Activated CD4-positive, alpha-beta T cell treated with anti-CD3 and anti-CD28 coated beads, Interleukin-2, amount 10 ng/mL, durations not matched to agents 24 days and 14 days (primary cell): ENCODE results near the gene CYP2W1. TPM values are rescaled to one million over a fixed set of nuclear protein-coding genes. Genes with fewer than 3 reads are reported as not detected.
A peak's percentile ranks its signal among the peaks of the same experiment; 100 is the strongest.

Source experiments
- DNase-seq: peaks from one replicate; pipeline ENCODE4 v3.0.0; 2022
- H3K27ac Mint-ChIP-seq: one replicate; pipeline ENCODE4 v1.8.0; 2022; ENCODE audit warnings: mild to moderate bottlenecking, mixed read lengths
- H3K27me3 Mint-ChIP-seq: one replicate; pipeline ENCODE4 v1.8.0; 2022; ENCODE audit warnings: mixed read lengths
- H3K36me3 Mint-ChIP-seq: one replicate; pipeline ENCODE4 v1.8.0; 2022; ENCODE audit warnings: low read depth, mild to moderate bottlenecking, mixed read lengths
- H3K4me1 Mint-ChIP-seq: one replicate; pipeline ENCODE4 v1.8.0; 2021; ENCODE audit warnings: mixed read lengths
- H3K4me3 Mint-ChIP-seq: one replicate; pipeline ENCODE4 v1.8.0; 2022; ENCODE audit warnings: mild to moderate bottlenecking, moderate library complexity, mixed read lengths
- H3K9me3 Mint-ChIP-seq: one replicate; pipeline ENCODE4 v1.8.0; 2021; ENCODE audit warnings: mixed read lengths
- intact Hi-C: fragments of 100-400 bp; cut with micrococcal nuclease; formaldehyde crosslinking; loops from one replicate; pipeline ENCODE4 v1.15.1; 2023
- total RNA-seq: library from RNA; stranded (reverse); gene quantifications from 2 replicates; pipeline ENCODE4 v1.2.3, GENCODE V29; 2022

The CYP2W1 gene
- total RNA-seq, 1 donor from 2014 or later, result not detected

DNA sequence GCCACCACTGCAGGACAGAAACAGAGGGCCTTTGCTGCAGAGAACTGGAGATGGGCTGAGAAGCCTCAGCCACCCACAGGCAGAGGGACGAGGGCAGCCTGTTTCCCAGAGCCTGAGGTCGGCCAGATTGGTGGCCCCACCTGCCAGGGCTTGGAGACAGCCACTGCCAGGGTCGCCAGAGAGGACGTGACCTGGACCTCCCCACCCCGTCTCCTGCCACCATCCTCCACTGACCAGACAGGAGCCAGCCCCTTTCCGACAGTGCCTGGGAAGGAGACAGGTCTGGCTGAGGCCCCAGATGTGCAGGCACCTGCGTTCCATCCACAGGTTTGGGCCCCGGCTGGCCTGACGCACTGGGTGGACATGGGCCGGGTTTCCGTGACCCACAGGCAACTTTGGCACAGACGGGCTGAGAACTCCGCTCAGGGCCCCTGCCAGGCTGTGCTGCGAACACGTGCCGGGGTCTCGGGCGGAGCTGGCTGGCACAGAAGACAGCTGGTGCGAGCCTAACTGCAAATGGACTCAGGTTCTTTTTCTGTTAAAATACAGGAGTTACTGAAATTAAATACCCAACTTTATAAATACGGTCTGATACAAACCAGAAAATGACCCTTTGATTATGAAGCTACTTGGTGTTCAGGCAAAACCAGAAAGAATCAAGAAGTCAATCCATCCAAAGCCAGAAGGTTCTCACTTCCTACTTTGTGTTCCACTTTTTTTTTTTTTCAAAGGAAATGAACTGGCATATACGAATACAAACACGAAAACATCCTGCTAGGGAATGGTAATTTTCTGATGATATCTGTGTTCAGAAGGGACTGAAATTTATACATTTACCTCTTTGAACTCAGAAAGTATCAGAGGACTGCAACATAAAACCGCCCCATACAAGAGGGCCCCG lies 14.5 kb upstream of the CYP2W1 start:
- peaks cover 46% of the 10 kb centered on the region for H3K36me3 Mint-ChIP-seq
- intact Hi-C loops, result no loop called here
- peaks cover 2% of the 10 kb centered on the region for H3K27me3 Mint-ChIP-seq
- H3K9me3 Mint-ChIP-seq, result no peaks in the 10 kb centered on the region
- H3K27ac Mint-ChIP-seq, result no peak overlapping the region
- DNase-seq, result no peak
- H3K4me1 Mint-ChIP-seq, result peaks cover 14% of the 10 kb centered on the region
- no peak overlapping the region for H3K4me3 Mint-ChIP-seq

DNA sequence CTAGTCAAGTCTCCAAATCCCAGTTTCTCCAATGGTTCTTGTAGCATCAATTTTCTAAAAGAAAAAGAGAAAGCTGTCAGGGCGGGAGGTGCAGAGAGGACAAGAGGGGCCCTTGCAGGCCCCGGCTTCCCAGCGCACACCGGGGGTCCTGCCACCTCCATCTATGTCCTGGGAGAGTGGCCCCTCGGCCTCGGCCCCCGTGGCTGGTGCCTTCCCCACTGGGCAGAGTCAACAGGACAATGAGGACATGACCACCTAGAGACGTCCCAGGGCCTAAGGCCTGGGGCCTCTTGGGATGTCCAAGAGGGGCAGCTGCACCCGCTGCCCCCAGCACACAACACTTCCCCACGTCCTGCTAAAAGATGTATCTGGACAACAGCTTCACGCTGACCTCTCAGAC lies 13.6 kb upstream of the CYP2W1 start:
- Mint-ChIP-seq H3K4me3 (no peak overlapping the region), H3K27me3 (no peaks in the 10 kb centered on the region), H3K27ac (no peak overlapping the region), H3K4me1 (peaks cover 15% of the 10 kb centered on the region), H3K36me3 (peaks cover 49% of the 10 kb centered on the region), H3K9me3 (no peaks in the 10 kb centered on the region)
- intact Hi-C loops, result no loop called here
- no peak for DNase-seq

DNA sequence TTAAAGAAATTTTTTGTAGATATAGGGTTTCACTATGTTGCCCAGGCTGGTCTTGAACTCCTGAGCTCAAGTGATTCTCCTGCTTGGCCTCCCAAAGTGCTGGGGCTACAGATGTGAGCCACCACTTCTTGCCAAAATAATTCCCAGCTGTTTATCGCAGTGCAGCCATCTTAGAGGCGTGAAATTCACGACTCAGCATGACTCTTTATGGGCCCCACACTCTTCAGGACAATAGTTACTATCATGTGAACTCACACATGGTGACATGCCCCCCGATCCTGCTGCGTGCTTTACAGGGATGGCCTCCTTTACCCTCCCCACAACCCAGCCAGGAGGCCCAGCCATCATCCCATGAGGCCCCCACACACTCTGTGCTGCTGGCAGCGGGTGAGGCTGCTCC lies 12.2 kb upstream of the CYP2W1 start:
- no peak for DNase-seq
- Mint-ChIP-seq H3K27ac (no peak overlapping the region), H3K4me1 (peaks cover 18% of the 10 kb centered on the region), H3K4me3 (no peak overlapping the region), H3K9me3 (no peaks in the 10 kb centered on the region), H3K36me3 (peaks cover 53% of the 10 kb centered on the region), H3K27me3 (no peaks in the 10 kb centered on the region)
- intact Hi-C loops, result loop anchor here (10.0 kb wide), 1 partner anchor 164 kb away; a partner anchor contains a TSS

DNA sequence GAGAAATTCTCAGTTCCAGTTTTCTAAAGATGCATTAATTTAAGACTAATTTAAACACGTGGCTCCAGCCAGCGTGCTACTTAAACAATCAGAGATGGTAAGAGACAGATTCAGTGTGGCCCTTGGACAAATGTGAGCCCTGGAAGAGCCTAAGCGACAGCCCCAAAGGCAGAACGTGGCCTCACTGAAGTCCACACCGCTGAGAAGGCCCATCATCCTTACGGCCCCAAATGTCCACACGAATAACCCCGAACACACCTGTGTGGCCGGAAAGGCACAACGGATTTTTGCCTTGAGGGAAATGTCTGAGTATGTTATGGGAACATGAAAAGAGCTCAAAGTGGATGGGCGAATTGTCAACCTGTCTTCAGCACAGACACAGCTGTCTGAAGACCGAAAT lies 10.9 kb upstream of the CYP2W1 start:
- H3K9me3 Mint-ChIP-seq, result no peaks in the 10 kb centered on the region

DNA sequence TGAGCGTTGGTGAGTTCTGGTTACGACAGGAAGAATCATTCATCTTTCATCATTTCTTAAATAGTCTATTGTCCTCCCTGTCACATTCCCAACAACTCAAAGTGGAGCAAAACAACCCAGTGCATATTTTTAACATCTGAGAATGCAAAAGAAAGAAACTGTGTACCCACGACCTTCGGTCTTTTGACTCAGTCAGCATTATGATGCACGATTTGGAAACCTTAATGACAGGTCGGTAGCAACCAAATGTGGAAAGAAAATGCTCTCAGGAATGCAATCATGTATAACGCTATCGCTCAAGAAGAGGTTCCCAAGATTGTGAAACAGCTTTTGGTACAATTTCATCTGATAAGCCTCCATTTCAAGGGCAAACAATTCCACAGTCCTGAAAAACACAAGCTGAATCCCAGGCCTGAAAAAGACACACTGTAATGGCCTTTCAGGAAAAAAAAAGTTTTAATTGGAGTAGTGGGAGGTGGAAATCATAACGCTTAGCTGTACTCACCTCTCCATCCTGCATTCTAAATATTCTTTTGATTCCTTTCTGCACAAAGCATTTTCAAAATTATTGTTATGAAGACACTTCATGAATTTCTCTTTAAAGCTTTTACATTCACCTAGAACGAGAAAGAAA lies 10.2 kb upstream of the CYP2W1 start:
- intact Hi-C loops, result loop anchor here (10.0 kb wide), 1 partner anchor 162 kb away; a partner anchor contains a TSS
- Mint-ChIP-seq H3K4me1 (peaks cover 14% of the 10 kb centered on the region), H3K27me3 (no peaks in the 10 kb centered on the region), H3K9me3 (no peaks in the 10 kb centered on the region), H3K27ac (no peak overlapping the region), H3K4me3 (peak overlapping the region; percentile 51), H3K36me3 (peaks cover 44% of the 10 kb centered on the region)
- DNase-seq, result no peak

More for the DNA sequence above, 10.9 kb upstream of the CYP2W1 start:
- Mint-ChIP-seq H3K4me1 (peaks cover 14% of the 10 kb centered on the region), H3K36me3 (peaks cover 51% of the 10 kb centered on the region), H3K27ac (peak overlapping the region; percentile 25), H3K4me3 (no peak overlapping the region), H3K27me3 (no peaks in the 10 kb centered on the region)
- DNase-seq, result no peak
- intact Hi-C loops, result loop anchor here (10.0 kb wide), 1 partner anchor 163 kb away; a partner anchor contains a TSS

DNA sequence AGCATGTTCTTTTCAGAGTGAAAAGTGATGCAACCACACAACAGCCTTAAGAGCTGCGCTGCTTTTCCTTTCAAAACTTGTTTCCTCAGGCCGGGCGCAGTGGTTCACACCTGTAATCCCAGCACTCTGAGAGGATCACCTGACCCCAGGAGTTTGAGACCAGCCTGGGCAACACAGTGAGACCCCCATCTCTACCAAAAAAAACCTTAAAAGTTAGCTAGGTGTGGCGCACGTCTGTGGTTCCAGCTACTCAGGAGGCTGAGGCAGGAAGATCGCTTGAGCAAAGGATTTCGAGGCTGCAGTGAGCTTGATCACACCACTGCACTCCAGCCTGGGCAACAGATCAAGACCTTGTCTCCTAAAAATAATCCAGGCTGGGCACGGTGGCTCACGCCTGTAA lies 9.7 kb upstream of the CYP2W1 start:
- intact Hi-C loops, result loop anchor here (10.0 kb wide), 1 partner anchor 161 kb away; a partner anchor contains a TSS
- peaks cover 39% of the 10 kb centered on the region for H3K36me3 Mint-ChIP-seq
- no peak for DNase-seq
- peaks cover 13% of the 10 kb centered on the region for H3K4me1 Mint-ChIP-seq
- peak overlapping the region; percentile 48 for H3K27ac Mint-ChIP-seq
- no peaks in the 10 kb centered on the region for H3K9me3 Mint-ChIP-seq
- no peaks in the 10 kb centered on the region for H3K27me3 Mint-ChIP-seq
- peak overlapping the region; percentile 51 for H3K4me3 Mint-ChIP-seq

DNA sequence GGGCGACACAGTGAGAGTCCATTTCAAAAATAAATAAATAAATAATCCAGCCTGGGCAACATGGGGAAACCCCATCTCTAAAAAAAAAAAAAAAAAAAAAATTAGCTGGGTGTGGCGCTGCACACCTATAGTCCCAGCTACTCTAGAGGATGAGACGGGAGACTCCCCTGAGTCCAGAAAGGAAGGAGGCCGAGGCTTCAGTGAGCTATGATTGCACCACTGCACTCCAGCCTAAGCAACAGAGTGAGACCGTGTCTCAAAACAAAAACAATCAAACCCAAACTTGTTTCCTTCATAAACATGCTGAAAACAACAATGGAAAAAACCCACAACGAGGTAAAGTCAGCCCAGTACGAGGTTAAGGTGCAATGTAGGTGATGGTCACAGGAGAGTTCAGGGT lies 8.8 kb upstream of the CYP2W1 start:
- Mint-ChIP-seq H3K27me3 (no peaks in the 10 kb centered on the region), H3K4me1 (peaks cover 13% of the 10 kb centered on the region), H3K4me3 (peak overlapping the region; percentile 95), H3K27ac (peak overlapping the region; percentile 93), H3K36me3 (peaks cover 33% of the 10 kb centered on the region), H3K9me3 (no peaks in the 10 kb centered on the region)
- intact Hi-C loops, result loop anchor here (2.0 to 10.0 kb wide), 4 partner anchors 19 to 161 kb away; partner anchors contain the start of genes ADAP1 and GPR146
- peak; percentile 69 for DNase-seq

DNA sequence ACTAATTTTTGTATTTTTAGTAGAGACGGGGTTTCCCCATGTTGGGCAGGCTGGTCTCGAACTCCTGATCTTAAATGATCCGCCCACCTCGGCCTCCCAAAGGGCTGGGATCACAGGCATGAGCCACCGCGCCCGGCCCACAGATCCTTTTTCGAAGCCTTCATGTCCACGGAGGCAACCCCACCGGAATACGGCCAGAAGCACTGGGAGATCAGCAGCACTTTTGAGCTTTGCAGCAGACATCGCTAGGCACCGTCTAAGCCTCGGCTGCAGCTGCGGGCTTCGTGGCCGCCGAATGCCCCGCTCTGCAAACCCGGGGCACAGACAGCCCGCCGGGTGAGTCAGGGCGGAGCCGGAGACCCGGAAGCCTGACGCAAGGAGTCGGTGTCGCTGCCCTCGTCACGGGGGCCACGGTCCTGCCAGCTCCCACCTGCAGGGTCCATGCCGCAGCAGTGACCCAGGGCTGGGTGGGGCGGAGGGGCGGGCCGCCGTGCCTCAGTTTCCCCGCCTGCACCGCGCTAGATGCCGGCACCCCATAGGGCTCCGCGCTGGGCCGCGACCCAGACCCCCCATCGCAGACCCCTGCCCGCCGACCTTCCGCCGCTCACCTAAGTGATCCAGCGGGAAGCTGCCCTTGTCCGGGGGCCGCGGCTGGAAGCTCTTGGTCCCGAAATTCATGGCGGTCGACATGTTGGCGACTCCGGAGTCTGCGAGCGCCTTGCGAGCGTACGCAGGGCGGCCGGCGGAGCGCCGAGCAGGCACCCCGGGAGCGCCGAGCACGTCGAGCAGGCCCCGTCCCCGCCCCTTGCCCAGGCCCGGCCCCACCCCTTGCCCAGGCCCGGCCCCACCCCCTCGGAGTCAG lies 7.9 kb upstream of the CYP2W1 start, which contains the start of gene COX19:
TSS of gene COX19 (minus strand) at position 730 of the 862 bp plus-strand sequence. CDS start at position 690, 40 bp downstream.
- peak within 1 kb of the TSS; percentile 95 for H3K4me3 Mint-ChIP-seq
- H3K36me3 Mint-ChIP-seq, result peaks cover 31% of the 10 kb centered on the region
- H3K27ac Mint-ChIP-seq, result peak within 1 kb of the TSS; percentile 93
- H3K4me1 Mint-ChIP-seq, result peaks cover 13% of the 10 kb centered on the region
- H3K9me3 Mint-ChIP-seq, result no peaks in the 10 kb centered on the region
- intact Hi-C loops, result loop anchor here (1.0 to 10.0 kb wide), 6 partner anchors 20 to 160 kb away; partner anchors contain the start of genes ADAP1, GET4 and GPR146
- no peaks in the 10 kb centered on the region for H3K27me3 Mint-ChIP-seq
- peak; percentile 96 for DNase-seq

DNA sequence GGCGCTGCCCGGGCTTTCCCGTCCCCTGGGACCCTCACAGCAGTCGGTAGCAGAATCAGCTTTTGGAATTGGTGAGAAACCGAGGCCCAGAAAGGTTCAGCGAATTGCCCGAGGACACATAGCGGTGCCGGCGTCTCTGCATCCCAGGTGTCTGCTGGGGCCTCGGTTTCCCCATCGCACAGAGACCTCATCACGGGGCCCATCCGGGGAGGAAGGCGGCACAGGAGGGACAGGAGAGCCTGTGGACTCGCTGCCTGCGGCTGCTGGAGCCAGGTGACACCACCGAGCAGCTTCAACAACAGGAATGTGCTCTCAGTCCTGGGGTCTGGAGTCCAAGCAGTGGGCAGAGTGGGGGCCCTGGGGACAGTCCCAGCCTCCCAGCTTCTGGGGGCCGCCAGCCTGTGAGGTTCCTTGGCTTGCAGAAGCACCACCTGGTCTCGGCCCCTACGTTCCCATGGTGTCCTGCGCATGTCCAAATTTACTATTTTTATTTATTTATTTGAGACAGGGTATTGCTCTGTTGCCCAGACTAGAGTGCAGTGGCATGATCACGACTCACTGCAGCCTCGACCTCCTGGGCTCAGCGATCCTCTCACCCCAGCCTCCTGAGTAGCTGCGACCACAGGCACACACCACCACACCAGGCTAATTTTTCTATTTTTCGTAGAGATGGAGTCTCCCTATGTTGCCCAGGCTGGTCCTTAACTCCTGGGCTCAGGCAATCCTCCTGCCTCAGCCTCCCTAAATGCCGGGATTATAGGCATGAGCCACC lies 7.1 kb upstream of the CYP2W1 start:
- no peak for DNase-seq
- H3K36me3 Mint-ChIP-seq, result peaks cover 27% of the 10 kb centered on the region
- peaks cover 12% of the 10 kb centered on the region for H3K4me1 Mint-ChIP-seq
- intact Hi-C loops, result loop anchor here (1.0 to 10.0 kb wide), 6 partner anchors 21 to 159 kb away; partner anchors contain the start of genes ADAP1, GET4 and GPR146
- no peak overlapping the region for H3K27ac Mint-ChIP-seq
- H3K4me3 Mint-ChIP-seq, result peak overlapping the region; percentile 95
- H3K27me3 Mint-ChIP-seq, result no peaks in the 10 kb centered on the region
- H3K9me3 Mint-ChIP-seq, result no peaks in the 10 kb centered on the region

DNA sequence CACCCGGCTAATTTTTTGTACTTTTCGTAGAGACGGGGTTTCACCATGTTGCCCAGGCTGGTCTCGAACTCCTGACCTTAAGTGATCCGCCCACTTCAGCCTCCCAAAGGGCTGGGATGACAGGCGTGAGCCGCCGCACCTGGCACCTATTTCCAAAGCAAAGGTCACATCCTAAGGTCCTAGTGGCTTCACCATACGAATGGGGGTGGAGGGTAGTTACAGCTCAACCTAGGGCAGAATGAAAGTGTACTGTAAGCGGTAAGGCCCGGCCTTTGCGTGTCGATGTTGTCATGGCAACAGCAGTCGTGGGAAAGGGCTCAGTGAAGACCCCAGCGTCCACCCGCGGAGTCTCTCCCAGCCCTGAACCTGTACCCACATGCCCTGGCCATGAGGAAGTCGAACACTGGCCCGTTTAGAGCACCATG lies 6.1 kb upstream of the CYP2W1 start:
- Mint-ChIP-seq H3K27ac (no peak overlapping the region), H3K4me1 (peaks cover 7% of the 10 kb centered on the region), H3K27me3 (no peaks in the 10 kb centered on the region), H3K36me3 (peaks cover 21% of the 10 kb centered on the region), H3K4me3 (no peak overlapping the region), H3K9me3 (no peaks in the 10 kb centered on the region)
- intact Hi-C loops, result loop anchor here (10.0 kb wide), 1 partner anchor 158 kb away; a partner anchor contains a TSS
- DNase-seq, result no peak

DNA sequence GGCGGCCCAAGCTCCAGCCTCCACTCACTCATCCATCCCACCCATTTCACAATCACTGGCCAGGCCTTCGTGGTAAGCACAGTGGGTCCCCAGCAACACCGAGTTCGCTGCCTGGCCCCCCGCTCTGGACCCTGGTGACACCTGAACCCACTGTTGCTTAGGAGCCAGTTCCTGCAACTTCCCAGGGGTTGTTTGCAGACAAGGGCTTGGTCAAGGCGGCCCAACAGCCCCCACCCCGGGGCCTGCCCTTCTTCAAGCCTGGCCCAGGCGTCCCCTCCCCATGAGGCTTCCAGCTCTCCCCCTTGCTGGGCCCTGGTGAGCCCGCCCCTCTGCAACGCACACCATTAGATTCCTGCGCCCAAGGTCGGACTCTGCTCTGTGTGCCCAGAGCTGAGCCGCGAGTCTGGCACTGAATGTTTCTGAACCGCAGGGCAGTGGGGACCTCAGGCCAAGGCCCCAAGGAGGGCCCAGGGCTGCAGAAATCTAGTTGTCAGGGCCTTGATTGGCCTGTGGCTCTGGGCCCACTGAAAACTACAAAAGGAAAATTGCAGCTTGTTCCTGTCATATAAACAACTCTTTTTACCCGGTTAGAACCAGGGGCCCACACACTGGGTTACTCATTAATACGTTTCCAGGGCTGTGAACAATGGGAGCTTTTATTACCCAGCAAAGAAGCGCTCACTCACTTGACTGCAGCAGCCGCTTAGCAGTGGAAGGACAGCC lies 5.5 kb upstream of the CYP2W1 start:
- Mint-ChIP-seq H3K27me3 (no peaks in the 10 kb centered on the region), H3K4me1 (peaks cover 5% of the 10 kb centered on the region), H3K27ac (no peak overlapping the region), H3K4me3 (no peak overlapping the region), H3K9me3 (no peaks in the 10 kb centered on the region), H3K36me3 (peaks cover 15% of the 10 kb centered on the region)
- intact Hi-C loops, result loop anchor here (10.0 kb wide), 1 partner anchor 157 kb away; a partner anchor contains a TSS
- DNase-seq, result no peak

DNA sequence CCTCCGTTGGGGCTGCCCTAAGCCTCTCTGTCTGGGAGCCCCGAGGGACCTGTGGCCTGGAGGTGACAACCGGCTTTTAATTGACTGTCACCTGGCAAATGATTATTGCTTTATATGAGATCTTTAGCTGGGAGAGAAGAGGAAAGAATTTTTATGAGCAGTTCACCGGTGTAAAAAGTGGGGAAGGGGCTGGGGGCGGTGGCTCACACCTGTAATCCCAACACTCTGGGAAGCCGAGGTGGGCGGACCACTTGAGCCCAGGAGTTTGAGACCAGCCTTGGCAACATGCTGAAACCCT lies 5.0 kb upstream of the CYP2W1 start:
- H3K27ac Mint-ChIP-seq, result no peak overlapping the region
- intact Hi-C loops, result loop anchor here (10.0 kb wide), 1 partner anchor 157 kb away; a partner anchor contains a TSS
- H3K36me3 Mint-ChIP-seq, result peaks cover 11% of the 10 kb centered on the region
- H3K9me3 Mint-ChIP-seq, result no peaks in the 10 kb centered on the region
- DNase-seq, result no peak
- H3K4me1 Mint-ChIP-seq, result peaks cover 5% of the 10 kb centered on the region
- no peak overlapping the region for H3K4me3 Mint-ChIP-seq
- no peaks in the 10 kb centered on the region for H3K27me3 Mint-ChIP-seq
